Measurements from ENCODE around the gene SOS1.

GRCh38 chr2:39020383-39020782 is 100.5 kb downstream of the SOS1 start:
- TF ChIP-seq CTCF (IDR thresholded peaks at IDR 0.05) (no peak), EP300 (IDR thresholded peaks at IDR 0.05) (no peak)

Data from ovary (tissue), 3 donors.